Inferior parietal cortex (tissue), 1 donor: ENCODE measurements around the gene ZNF30.
"Not testable (repeated sequence)": the region's sequence is repeated elsewhere in the genome, so short reads cannot be mapped to it uniquely, and the experiment has no call there.

Experiments
- DNase-seq: peaks from one replicate; pipeline ENCODE4 v3.0.0-alpha.2; 2016; ENCODE audit errors: extremely low spot score

The ZNF30 gene

DNA sequence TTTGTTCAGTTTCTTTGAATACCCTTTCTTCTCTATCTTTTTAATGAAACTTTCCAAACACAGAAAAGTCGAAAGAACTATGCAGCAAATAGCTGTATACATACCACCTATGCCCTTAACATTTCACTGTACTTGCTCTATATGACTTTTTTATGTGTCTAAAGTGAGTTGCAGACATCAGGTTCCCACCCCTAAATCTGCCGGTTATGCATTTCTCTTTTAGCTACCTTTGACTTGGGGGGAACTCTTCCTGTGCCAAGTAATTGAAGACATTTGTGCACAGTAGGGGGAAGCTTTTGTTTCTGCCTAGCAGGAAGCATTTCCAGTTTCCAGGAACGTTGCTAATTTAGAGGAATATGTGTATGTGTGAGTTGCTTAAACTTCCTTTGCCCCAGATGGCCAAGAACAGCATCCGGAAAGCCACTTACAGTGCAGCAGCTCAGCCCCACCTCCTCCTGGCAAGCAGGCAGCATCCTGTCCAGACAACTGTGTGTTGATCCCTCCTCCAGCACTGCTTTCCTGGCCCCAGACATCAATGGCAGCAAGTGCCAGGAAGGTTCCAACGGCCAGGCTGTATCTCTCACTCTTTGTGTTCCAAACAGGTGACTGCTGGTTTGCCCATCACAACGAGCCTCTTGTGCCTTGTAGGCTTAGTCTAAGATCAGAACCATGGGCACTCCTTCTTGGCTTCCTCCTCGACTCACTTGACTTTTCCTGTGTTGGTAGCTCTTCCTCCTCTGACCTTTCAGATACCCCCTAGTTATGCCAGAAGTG, 58.7 kb downstream of the ZNF30 start:
- no peak for DNase-seq

DNA sequence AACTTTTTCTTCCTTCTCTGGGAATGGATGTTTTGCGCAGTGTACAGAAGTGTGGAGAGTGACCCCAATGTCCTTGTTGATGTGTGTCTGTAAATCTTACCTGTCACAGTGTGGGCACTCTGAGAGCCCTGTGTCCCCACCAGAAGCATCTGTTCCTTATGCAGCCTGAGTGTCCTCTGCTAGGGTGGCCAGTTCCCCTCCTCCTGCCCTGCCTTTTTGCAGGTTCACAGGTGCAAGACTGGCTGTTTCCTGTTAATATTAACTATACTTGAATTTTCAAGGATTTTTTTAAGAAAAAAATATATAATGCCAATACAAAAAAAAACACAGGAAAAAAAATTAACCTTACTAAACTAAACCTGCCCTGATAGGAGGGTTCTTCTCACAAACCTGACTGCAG, 61.4 kb downstream of the ZNF30 start:
- DNase-seq = no peak

DNA sequence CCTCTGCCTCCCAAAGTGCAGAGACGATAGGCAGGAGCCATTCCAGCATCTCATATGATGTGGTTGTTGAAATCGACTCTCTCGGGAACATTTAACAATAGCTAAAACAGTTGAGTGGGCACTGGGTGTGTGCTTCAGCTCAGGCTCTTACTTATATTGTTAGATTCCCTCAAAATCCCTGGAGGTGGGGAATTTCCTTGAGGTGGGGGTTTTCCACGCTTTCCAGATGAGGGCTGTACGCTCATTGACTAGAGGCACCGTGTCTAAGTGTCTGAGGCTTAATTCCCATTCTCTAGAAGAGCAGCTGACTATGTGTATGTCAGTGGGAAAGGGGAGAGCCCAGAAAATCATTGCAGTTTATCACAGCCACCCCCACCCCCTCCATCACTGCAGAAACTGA, 62.6 kb downstream of the ZNF30 start:
- no peak for DNase-seq

DNA sequence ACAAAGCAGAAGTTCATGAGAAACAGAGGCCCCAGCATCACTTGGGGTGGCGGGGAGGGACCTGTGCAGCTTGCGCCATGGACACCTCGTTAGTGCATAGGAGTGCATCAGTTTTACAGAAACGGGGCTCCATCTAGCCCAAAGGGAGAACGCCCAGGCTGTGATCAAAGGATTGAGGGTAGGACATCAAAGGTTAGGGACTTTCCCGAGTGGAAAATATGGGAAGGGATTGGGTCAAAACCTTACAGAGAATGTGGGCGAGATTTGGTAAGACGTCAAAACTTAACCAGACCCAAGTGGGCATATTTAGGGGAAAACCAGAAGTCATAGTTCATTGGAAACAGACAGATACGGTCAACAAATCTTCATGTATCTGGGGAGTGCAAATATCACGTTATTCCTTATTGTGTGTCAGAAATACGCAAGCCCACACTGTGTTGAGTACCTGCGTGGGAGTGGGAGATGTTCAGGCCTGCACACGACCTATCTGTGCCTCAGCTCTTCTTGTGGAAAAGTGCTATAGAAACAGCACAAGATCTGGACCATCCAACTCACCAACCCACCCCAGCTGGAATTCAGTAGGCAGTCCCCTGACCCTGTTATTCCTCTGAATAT, 64.0 kb downstream of the ZNF30 start:
- no peak for DNase-seq

DNA sequence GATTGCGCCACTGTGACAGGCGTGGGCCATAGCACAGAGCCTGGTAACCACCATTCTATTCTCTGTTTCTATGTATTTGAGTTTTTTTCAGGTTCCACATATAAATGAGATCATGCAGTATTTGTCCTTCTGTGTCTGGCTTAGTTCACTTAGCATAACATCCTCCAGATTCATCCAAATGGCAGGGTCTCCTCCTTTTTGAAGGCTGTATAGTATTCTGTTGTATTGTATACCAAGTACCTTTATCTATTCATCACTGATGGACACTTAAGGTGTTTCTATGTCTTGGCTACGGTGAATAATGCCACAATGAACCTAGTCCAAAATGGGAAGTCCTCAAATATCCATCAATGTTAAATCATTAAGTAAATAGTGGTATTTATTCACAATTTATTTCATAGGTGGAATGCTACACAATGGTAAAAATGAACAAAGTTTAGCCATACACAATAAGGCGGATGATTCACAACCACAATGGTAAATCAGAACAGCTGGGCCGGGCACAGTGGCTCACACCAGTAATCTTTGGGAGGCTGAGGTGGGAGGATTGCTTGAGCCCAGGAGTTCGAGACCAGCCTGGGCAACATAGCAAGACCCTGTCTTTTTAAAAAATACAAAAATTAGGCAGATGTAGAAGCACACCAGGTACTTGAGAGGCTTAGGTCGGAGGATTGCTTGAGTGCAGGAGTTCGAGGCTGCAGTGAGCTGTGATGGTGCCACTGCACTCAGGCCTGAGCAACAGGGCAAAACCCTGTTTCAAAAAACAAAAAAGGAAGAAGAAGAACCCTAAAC, 65.0 kb downstream of the ZNF30 start:
- no peak for DNase-seq

DNA sequence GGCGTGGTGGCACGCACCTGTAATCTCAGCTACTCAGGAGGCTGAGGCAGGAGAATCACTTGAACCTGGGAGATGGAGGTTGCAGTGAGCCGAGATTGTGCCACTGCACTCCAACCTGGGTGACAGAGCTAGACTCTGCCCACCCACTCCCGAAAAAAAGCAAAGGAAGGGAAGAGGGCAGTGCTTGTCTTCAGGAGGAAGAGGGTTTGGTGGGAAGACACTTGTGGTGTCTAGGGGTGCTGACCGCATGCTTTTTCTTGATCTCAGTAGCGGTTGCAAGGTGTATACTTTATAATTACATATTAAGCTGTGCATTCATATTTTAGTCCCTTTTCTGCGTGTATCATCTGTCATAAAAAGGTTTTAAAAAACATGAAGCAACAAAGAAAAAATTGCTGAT, 65.9 kb downstream of the ZNF30 start:
- not testable (repeated sequence) for DNase-seq

DNA sequence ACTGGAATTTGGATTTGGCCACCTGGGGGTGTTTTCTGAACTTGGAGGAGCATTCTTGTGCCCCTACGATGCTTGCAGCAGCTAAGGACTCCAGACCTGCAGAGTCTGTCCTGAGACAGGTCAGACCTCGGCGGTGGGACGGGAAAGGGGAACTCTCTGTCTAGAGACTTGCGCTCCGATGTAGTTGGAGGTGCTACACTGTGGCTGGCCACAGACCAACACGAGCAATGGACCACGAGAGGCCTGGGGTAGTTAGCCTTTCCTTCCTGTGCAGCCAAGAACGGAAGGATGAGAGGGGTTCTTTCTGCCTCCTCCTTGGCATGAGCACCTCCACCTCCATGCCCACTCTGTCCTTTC, 67.6 kb downstream of the ZNF30 start:
- no peak for DNase-seq
